NCI-H226 (cell line): ENCODE data around the gene P2RY11.

Experiments used
- DNase-seq: peaks from one replicate; pipeline ENCODE4 v3.0.0-alpha.2; 2015

The P2RY11 gene, protein sequence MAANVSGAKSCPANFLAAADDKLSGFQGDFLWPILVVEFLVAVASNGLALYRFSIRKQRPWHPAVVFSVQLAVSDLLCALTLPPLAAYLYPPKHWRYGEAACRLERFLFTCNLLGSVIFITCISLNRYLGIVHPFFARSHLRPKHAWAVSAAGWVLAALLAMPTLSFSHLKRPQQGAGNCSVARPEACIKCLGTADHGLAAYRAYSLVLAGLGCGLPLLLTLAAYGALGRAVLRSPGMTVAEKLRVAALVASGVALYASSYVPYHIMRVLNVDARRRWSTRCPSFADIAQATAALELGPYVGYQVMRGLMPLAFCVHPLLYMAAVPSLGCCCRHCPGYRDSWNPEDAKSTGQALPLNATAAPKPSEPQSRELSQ

GRCh38 chr19:10111405-10111811, at the start of gene P2RY11:
P2RY11 (plus strand) TSS chr19:10111693; CDS start chr19:10111722, 29 bp downstream.
- no peak for DNase-seq

GRCh38 chr19:10061717-10062310, 49.7 kb upstream of the P2RY11 start:
- no peak for DNase-seq

DNA sequence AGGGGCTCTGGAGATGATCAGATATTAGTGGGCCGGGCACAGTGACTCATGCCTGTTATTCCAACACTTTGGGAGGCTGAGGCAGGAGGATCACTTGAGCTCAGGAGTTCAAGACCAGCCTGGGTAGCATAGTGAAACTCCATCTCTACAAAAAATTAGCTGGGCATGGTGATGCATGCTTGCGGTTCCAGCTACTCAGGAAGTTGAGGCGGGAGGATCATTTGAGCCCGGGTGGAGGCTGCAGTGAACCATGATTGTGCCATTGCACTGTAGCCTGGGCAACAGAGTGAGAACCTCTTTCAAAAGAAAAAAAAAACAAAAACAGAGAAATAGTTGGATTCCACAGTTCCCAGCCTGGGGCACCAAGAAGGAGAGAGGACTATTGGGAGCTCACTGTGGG, 43.3 kb upstream of the P2RY11 start:
- DNase-seq = no peak

GRCh38 chr19:10069046-10069445, 42.4 kb upstream of the P2RY11 start:
- DNase-seq = no peak

GRCh38 chr19:10070730-10071446, 40.6 kb upstream of the P2RY11 start:
- no peak for DNase-seq

DNA sequence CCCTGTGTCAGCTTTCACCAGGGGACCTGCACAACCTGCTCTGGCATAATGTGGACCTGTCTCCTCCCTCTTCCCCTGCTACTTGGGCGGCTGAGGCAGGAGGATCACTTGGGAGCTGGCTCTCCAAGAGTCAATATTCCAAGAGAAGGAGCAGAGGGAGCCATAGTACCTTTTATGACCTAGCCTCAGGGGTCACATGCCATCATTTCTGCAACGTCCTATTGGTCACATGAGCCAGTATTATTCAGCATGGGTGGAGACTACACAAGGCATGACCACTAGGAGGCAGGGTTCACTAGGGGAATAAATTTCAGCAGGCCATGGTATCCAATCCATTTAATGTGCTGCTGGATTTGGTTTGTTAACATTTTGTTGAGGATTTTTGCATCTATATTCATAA, 37.3 kb upstream of the P2RY11 start:
- no peak for DNase-seq

DNA sequence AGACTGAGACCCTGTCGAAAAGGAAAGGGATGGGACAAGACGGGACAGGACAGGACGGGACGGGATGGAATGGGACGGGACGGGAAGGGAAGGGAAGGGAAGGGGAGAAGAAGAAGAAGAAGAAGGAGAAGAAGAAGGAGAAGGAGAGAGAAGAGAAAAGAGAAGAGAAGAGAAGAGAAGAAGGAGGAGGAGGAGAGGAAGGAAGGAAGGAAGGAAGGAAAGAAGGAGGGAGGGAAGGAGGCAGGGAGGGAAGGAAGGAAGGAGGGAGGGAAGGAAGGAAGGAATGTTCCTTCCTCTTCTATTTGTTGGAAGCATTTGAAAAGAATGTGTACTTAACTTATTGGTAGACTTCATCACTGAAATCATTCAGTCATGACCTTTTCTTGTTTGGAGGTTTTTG, 35.0 kb upstream of the P2RY11 start:
- DNase-seq = no peak

GRCh38 chr19:10078329-10078728, 33.2 kb upstream of the P2RY11 start:
- no peak for DNase-seq

DNA sequence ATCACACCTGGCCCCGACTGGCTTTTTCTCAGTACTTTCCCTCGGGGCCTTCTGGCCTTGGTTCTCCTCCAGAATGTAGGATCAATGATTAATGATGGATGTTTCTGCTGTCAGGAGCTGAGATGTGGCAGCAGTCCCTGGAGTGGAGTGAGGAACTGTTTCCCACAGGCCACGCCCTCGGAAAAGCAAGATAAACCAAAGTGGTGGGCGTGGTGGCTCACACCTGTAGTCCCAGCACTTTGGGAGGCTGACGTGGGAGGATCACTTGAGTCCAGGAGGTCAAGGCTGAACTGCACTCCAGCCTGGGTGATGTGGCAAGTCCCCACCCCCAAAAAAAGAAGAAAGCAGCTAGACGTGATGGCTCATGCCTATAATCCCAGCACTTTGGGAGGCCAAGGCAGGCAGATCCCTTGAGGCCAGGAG, 32.5 kb upstream of the P2RY11 start:
- no peak for DNase-seq

GRCh38 chr19:10083911-10084310, 27.6 kb upstream of the P2RY11 start:
- DNase-seq = no peak

DNA sequence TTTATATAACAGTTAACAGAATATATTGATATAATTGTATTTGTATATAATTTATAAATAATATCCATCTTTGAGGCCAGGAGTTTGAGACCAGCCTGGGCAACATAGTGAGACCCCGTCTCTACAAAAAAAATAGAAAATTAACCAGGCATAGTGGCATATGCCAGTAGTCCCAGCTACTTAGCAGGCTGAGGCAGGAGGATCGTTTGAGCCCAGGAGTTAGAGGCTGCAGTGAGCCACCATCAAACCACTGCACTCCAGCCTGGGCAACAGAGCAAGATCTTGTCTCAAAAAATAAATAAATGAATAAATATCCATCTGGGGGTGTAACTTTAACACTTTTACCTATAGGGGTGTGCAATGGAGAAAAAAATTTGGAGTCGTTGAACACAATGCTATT, 26.7 kb upstream of the P2RY11 start:
- DNase-seq = no peak

DNA sequence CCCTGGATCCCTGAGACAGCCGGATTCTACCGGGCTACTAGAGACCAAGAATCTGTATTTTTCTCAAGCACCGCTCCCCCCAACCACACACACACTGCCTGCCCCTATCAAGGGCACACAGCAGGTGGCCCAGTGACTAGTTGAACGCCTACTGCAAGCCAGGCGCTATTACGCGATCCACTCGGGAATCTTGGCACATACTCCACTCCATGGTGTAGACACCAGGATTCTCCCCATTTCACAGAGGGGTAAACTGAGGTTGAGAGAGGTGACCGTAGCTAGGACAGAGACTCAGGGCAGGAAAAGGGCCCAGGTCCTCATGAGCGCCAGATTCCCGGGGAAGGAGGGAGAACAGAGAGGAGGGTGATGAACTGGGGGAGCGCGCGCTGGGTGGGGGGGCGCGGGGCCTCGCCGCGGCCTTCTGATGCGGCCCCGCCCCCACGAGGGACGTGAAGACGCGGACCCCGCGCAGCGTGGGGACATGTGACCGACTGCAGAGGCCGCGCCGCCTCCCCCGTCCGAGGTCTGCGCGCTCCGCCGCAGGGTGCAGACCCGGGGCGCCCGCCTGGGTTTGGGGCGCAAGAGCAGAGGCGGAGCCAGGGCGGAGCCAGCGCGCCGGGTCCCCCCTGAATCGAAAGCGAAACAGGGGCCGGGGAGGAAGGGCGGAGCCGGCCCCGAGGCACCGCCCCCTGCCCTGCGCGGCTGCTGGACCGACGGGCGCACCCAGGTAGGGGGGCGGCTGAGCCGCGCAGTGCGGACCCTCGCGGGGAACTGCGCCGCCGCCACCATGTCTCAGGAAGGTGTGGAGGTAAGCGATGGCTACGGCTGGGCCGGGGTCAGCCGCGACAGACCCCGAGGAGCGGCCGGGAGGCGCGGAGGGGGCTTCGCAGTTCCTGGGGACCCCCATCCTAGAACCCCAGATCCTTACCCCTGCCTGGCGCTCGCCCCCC, 25.6 kb upstream of the P2RY11 start, which contains the start of gene SHFL:
Gene SHFL, plus strand, starts transcription at position 677 of the 950 bp plus-strand sequence. Its CDS starts 111 bp downstream, at position 788.
- DNase-seq = peak; percentile 64

GRCh38 chr19:10086591-10087192, 24.8 kb upstream of the P2RY11 start:
- no peak for DNase-seq

GRCh38 chr19:10087296-10088061, 24.0 kb upstream of the P2RY11 start:
- DNase-seq = no peak

GRCh38 chr19:10088949-10089554, 22.4 kb upstream of the P2RY11 start:
- DNase-seq = no peak

DNA sequence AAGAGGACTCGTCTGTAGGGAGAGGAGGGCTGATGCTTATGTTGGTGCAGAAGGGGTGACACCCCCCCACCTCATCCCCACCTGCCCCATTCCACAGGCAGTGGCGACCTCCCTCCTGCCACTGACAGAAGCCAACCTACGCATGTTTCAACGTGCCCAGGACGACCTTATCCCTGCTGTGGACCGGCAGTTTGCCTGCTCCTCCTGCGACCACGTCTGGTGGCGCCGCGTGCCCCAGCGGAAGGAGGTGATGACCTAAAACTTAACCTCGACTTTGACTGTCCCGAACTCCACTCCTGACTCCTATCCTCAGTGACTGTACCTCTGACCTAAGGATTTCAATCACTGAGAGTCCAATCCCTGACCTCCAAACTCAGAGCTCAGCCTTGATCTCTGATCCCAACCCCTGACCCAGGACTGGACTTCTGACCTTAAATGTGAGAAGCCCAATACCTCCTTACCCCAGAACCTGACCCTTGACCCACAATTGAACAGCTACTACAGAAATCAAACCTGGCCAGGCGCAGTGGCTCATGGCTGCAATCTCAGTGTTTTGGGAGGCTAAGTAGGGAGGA, 21.6 kb upstream of the P2RY11 start:
- DNase-seq = no peak

GRCh38 chr19:10091370-10091687, 20.2 kb upstream of the P2RY11 start:
- DNase-seq = no peak

DNA sequence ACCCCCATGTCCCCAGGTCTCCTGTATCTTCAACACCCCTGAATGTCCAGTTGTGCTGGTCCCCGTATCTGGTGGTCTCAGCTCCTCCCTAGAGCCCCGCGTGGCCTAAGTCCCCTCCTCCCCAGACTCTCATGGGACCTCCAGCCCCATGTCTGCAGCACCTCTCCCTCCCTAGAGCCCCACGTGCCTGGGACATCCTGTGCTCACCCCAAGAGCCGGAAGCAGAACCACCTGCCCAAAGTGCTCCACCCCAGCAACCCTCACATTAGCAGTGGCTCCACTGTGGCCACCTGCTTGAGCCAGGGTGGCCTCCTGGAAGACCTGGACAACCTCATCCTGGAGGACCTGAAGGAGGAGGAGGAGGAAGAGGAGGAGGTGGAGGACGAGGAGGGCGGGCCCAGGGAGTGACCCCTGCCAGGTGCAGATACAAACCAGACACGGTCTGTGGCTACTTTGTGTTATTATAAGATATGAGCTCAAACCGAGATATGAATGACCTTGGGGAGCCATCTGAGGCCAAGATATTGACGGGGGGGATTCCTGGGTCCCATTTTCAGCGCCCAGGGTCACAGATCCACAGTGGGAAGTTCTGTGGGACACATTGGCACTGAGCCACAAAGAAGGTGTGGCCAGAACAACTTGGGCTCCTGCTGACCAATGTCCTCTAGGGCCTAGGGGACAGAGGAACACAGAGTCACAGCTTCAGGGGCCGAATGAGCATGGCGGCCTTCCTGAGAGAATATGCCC, 19.4 kb upstream of the P2RY11 start:
- DNase-seq = no peak

DNA sequence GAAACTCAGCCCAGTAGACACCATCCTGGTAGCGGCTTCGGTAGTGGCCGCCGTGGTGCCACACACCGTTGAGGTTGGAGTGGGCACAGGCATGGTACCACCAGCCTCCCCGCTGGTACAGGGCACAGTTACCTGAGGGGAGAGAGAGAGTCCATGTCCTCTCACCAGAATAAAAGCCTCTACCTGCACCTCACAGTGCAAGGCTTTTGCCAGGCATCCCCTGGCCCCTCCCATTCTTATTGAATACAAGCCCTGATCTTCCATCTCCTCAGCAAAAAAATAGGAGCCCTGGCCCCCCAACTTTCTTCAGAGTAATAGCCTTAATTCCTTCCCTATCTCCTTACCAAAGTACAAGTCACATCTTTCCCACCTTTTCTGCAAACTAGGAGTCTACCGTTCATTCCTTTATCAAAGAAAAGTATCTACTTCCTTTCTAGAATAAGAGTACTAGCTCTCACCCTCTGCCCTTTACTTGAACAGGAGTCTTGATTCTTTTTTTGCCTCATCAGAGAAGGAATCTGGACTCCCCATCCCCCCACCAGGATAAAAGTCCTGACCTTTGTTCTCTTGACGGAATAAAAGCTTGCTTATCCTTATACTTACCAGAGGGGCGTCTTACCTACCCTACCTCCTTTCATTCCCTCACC, 18.7 kb upstream of the P2RY11 start:
- no peak for DNase-seq
